Liver (tissue), 9 donors: ENCODE results near the gene NCLN. TPM values are rescaled to one million over a fixed set of nuclear protein-coding genes. Genes with fewer than 3 reads are reported as not detected.
A peak's percentile ranks its signal among the peaks of the same experiment; 100 is the strongest.

ENCODE experiments used
- DNase-seq: peaks from one replicate; pipeline ENCODE4 v3.0.0-alpha.2; 2017; ENCODE audit warnings: low spot score
- H3K27ac ChIP-seq, 2 donors: one replicate each; pipeline ENCODE4 v1.7.0; 2013; ENCODE audit warnings: inconsistent platforms in 2 of 2, low read length in 2 of 2, control low read depth in 1 of 2, low read depth in 1 of 2, mild to moderate bottlenecking in 1 of 2
- H3K27me3 ChIP-seq, 4 donors: one replicate each; pipeline versions ENCODE4 v1.6.1 to v1.7.0; 2013; ENCODE audit warnings: low read length in 3 of 4, inconsistent platforms in 1 of 4, mild to moderate bottlenecking in 1 of 4, moderate library complexity in 1 of 4; ENCODE audit not compliant: control insufficient read depth in 4 of 4, insufficient read depth in 4 of 4
- H3K36me3 ChIP-seq, 4 donors: one replicate each; pipeline versions ENCODE4 v1.6.1 to v1.7.0; 2013; ENCODE audit warnings: low read length in 3 of 4, mild to moderate bottlenecking in 3 of 4, low read depth in 1 of 4, moderate library complexity in 1 of 4; ENCODE audit not compliant: control insufficient read depth in 4 of 4, insufficient read depth in 3 of 4
- H3K4me1 ChIP-seq, 4 donors: one replicate each; pipeline versions ENCODE4 v1.6.1 to v1.7.0; 2013; ENCODE audit warnings: low read length in 3 of 4, mild to moderate bottlenecking in 3 of 4, moderate library complexity in 1 of 4; ENCODE audit not compliant: control insufficient read depth in 4 of 4, insufficient read depth in 4 of 4
- H3K4me3 ChIP-seq, 3 donors: one replicate each; pipeline versions ENCODE4 v1.6.1 to v1.7.0; 2013; ENCODE audit warnings: low read length in 3 of 3, control low read depth in 1 of 3, low read depth in 1 of 3, mild to moderate bottlenecking in 1 of 3
- H3K9ac ChIP-seq, 2 donors: one replicate each; pipeline ENCODE4 v1.7.0; 2013; ENCODE audit warnings: low read length in 2 of 2, mild to moderate bottlenecking in 2 of 2, moderate library complexity in 2 of 2, control low read depth in 1 of 2, low read depth in 1 of 2
- H3K9me3 ChIP-seq, 4 donors: one replicate each; pipeline versions ENCODE4 v1.6.1 to v1.7.0; 2013; ENCODE audit warnings: low read length in 3 of 4; ENCODE audit not compliant: control insufficient read depth in 4 of 4
- ATF3 ChIP-seq: IDR thresholded peaks from 2 replicates; pipeline ENCODE4 v1.6.1; 2016; ENCODE audit warnings: antibody characterized with exemption
- CTCF ChIP-seq: fragments of 150-350 bp; IDR thresholded peaks from 2 replicates; pipeline ENCODE4 v1.5.1; 2017; ENCODE audit warnings: improper control_type of control experiment, low read depth, low read length; ENCODE audit not compliant: missing input control
- FOXA2 ChIP-seq: IDR thresholded peaks from 2 replicates; pipeline ENCODE4 v1.6.1; 2016; ENCODE audit warnings: antibody characterized with exemption
- JUND ChIP-seq, 2 donors: IDR thresholded peaks; 2 replicates each; pipeline ENCODE4 v1.6.1; 2016; ENCODE audit warnings: antibody characterized with exemption in 2 of 2
- RAD21 ChIP-seq, 2 donors: IDR thresholded peaks; 2 replicates each; pipeline ENCODE4 v1.6.1; 2016; ENCODE audit warnings: antibody characterized with exemption in 2 of 2, mild to moderate bottlenecking in 2 of 2
- TAF1 ChIP-seq: conservative IDR thresholded peaks from 2 replicates; pipeline ENCODE4 v1.6.1; 2016; ENCODE audit warnings: antibody characterized with exemption, mild to moderate bottlenecking
- YY1 ChIP-seq: IDR thresholded peaks from 2 replicates; pipeline ENCODE4 v1.6.1; 2016; ENCODE audit warnings: antibody characterized with exemption, mild to moderate bottlenecking
- whole genome bisulfite sequencing: extraction: QIAGEN DNeasy Blood & Tissue Kit; methylation state at CpG from one replicate; pipeline ENCODE4 v1.1.7; 2013; 5-methylcytosine and 5-hydroxymethylcytosine counted together
- polyA plus RNA-seq, 2 donors: library from polyadenylated mRNA; stranded (reverse) in 1 of 2; unstranded in 1 of 2; fragments of 200-250 nt in 1 of 2; fragments of >200 nt in 1 of 2; fragmentation: Nextera tagmentation in 1 of 2; extraction: Ambion mirVana in 1 of 2; gene quantifications; one replicate each; pipeline versions ENCODE4 v1.2.1 to v1.2.3, GENCODE V29; 2013 to 2015
- total RNA-seq, 2 donors: library from RNA; depleted of rRNA; stranded (reverse); fragments of >200 nt; gene quantifications; one replicate each; pipeline ENCODE4 v1.2.3, GENCODE V29; 2014
- TF ChIP-seq, protein P1 (sequence below): IDR thresholded peaks from 2 replicates; pipeline ENCODE4 v1.6.1; 2016; ENCODE audit warnings: antibody characterized with exemption, mild to moderate bottlenecking
- TF ChIP-seq, protein P2 (sequence below): IDR thresholded peaks from 2 replicates; pipeline ENCODE4 v1.6.1; 2016; ENCODE audit warnings: antibody characterized with exemption
- donor health status: healthy.
- donor health status: healthy.
- donor health status: healthy.
- donor health status: healthy.
- donor health status: healthy.

The NCLN gene
- total and polyA plus RNA-seq, 4 donors = 29.5 to 50.8 (median 38.4) TPM

DNA sequence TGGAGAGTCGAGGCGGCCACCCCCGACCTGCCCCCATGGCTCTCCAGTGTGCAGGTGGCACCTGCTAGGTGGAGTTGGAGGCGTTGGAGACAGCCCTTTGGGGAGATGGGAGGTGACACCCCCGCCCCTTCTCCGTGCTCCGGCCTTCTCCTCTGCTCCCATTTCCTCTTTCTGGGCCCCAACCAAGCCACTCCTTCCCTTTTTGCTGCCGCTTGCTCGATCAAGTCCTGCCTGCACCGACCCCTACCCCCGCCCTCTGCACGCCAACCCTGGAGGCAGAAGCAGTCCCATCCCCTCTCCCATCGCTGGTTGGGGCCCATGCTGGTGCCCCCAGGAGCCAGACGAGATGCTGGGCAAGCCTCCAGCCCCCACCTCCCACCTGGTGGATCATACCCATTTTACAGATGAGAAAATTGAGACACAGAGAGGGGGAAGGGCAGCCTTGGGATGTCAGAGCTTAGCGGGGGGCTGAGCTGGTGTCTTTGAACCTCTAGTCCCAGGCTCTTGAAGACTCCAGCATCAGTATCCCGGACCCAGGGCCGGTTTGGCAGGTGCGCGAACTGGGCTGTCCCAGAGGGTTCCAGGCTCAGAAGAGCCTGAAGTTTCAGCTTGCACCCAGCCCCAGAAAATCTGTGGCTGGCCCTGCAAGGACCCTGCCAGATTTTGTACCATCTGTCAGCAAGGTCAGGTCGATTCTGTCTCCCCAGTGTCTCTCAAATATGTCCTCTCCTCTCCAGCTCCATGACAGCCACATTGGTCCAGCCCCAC lies 39.6 kb upstream of the NCLN start (continued):
- TF ChIP-seq, protein P1, sequence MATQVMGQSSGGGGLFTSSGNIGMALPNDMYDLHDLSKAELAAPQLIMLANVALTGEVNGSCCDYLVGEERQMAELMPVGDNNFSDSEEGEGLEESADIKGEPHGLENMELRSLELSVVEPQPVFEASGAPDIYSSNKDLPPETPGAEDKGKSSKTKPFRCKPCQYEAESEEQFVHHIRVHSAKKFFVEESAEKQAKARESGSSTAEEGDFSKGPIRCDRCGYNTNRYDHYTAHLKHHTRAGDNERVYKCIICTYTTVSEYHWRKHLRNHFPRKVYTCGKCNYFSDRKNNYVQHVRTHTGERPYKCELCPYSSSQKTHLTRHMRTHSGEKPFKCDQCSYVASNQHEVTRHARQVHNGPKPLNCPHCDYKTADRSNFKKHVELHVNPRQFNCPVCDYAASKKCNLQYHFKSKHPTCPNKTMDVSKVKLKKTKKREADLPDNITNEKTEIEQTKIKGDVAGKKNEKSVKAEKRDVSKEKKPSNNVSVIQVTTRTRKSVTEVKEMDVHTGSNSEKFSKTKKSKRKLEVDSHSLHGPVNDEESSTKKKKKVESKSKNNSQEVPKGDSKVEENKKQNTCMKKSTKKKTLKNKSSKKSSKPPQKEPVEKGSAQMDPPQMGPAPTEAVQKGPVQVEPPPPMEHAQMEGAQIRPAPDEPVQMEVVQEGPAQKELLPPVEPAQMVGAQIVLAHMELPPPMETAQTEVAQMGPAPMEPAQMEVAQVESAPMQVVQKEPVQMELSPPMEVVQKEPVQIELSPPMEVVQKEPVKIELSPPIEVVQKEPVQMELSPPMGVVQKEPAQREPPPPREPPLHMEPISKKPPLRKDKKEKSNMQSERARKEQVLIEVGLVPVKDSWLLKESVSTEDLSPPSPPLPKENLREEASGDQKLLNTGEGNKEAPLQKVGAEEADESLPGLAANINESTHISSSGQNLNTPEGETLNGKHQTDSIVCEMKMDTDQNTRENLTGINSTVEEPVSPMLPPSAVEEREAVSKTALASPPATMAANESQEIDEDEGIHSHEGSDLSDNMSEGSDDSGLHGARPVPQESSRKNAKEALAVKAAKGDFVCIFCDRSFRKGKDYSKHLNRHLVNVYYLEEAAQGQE = no peak
- no peak for TF ChIP-seq ATF3

- no peaks in the 10 kb centered on the region for H3K27me3 ChIP-seq
- peak; percentile 61 for DNase-seq
- no peak overlapping the region for H3K9ac ChIP-seq
- no peak overlapping the region for H3K27ac ChIP-seq
- TF ChIP-seq RAD21 (IDR thresholded peaks at IDR 0.05) = peak in 1 of 2 donors; percentile 37
- TF ChIP-seq CTCF = peak; percentile 49
- TF ChIP-seq, protein P2, sequence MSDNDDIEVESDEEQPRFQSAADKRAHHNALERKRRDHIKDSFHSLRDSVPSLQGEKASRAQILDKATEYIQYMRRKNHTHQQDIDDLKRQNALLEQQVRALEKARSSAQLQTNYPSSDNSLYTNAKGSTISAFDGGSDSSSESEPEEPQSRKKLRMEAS = no peak
- no peaks in the 10 kb centered on the region for H3K36me3 ChIP-seq
- H3K9me3 ChIP-seq = no peaks in the 10 kb centered on the region
- no peaks in the 10 kb centered on the region for H3K4me1 ChIP-seq
- WGBS = 63% methylated on average over 5 of the region's 5 CpGs
- no peak overlapping the region for H3K4me3 ChIP-seq
Observed at GRCh38 chr19:3146677-3147100, 39.0 kb upstream of the NCLN start.

- TF ChIP-seq JUND (IDR thresholded peaks at IDR 0.05) (no peak), YY1 (no peak), FOXA2 (no peak), RAD21 (IDR thresholded peaks at IDR 0.05) (no peak), TAF1 (no peak)
- TF ChIP-seq, protein P1 = no peak
- 88% methylated on average over 20 of the region's 20 CpGs for WGBS
- Histone ChIP-seq H3K9me3 (no peaks in the 10 kb centered on the region), H3K4me1 (no peaks in the 10 kb centered on the region), H3K4me3 (no peak overlapping the region), H3K27ac (no peak overlapping the region), H3K27me3 (no peaks in the 10 kb centered on the region), H3K36me3 (no peaks in the 10 kb centered on the region), H3K9ac (no peak overlapping the region)
- DNase-seq = no peak
Observed at GRCh38 chr19:3148503-3148902, 37.2 kb upstream of the NCLN start.
